Measurements from ENCODE around the gene OR8H3. TPM values are rescaled to one million over a fixed set of nuclear protein-coding genes. Genes with fewer than 3 reads are reported as not detected.
"Not testable (repeated sequence)": the region's sequence is repeated elsewhere in the genome, so short reads cannot be mapped to it uniquely, and the experiment has no call there.

OR8H3 gene
- total and polyA plus RNA-seq, 2 of the 13 experiments (the other 11 are each of a cell fraction or from before 2014, with no cell fraction given) = not detected

DNA sequence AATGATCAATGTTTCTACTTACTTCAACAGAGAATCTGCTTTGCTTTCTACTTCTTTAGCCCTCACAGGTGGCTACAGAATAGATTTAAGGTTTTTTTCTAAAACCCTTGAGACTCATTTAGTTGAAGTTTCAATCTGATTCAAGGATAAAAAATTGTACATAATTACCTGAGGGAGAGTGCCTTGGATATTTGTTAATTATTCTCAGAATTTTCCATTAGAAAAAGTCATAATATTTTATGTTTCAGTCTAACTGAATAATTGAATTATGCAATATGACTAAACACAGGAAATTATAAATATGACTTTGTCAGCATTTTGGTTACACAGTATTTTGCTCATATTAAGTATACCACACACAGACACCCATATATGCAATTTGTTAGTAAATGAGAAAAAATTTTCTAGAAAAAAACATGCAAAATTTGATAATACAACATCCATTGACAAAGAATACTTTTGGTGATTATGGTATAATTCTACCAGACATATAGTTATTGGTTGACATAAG, 18.0 kb downstream of the OR8H3 start, which contains the start of gene OR8J3:
OR8J3 (minus strand) TSS at position 51 of the 511 bp plus-strand sequence. CDS start 2,483 bp downstream, outside the sequence.
- Histone ChIP-seq H3K4me1 (ENCODE audit: insufficient read depth, low read length) (no peaks in the 10 kb centered on the region), H3K9me3 (ENCODE audit: low read length) (peaks cover 21% of the 10 kb centered on the region), H3K4me2 (ENCODE audit: low read depth, low read length) (no peak within 1 kb of the TSS), H3K36me3 (replicated peaks in 1 of 2; ENCODE audit: control insufficient read depth in 1 of 2, insufficient read depth in 2 of 2, low read length in 2 of 2) (no peaks in the 10 kb centered on the region), H3K79me2 (ENCODE audit: insufficient read depth, low read length) (no peaks in the 10 kb centered on the region), H3K9ac (ENCODE audit: insufficient read depth, low read depth, low read length) (no peak within 1 kb of the TSS), H4K20me1 (ENCODE audit: insufficient read depth, low read length) (no peaks in the 10 kb centered on the region), H3K27me3 (ENCODE audit: control insufficient read depth in 1 of 2, insufficient read depth in 2 of 2, low read length in 2 of 2) (no peaks in the 10 kb centered on the region), H3K4me3 (replicated peaks in 1 of 3; ENCODE audit: insufficient read depth in 1 of 3, low read depth in 2 of 3, low read length in 3 of 3) (no peak within 1 kb of the TSS), H2AFZ (ENCODE audit: low read length) (no peak within 1 kb of the TSS), H3K27ac (ENCODE audit: extremely low read length, insufficient read depth, low read length) (no peak within 1 kb of the TSS)
- in situ Hi-C loops (cut with HindIII; ENCODE audit: extremely low pct_ligation_motif_present, low pct_unique_long_range_greater_than_20kb) = no loop called here
- ATAC-seq = no peak
- no peak for DNase-seq (ENCODE audit: low spot score)
- ChIA-PET CTCF (ENCODE audit: low intra/inter-chr PET ratio, low total read pairs) (no interaction called here), POLR2A (no interaction called here)
- BruUV-seq (replicated peaks) = no TSS peak
- intact Hi-C loops (cut with micrococcal nuclease; ENCODE audit: unreplicated experiment) = loop anchor here (5.0 kb wide), 1 partner anchor 627 kb away; no protein-coding TSS in a partner anchor
- no peak for FAIRE-seq
- peak; percentile 53 to 80; a peak in 3 of 4 replicates for TF ChIP-seq MAFK (conservative IDR thresholded peaks at IDR 0.05 in 1 of 2, IDR thresholded peaks at IDR 0.05 in 1 of 2; ENCODE audit: low read length in 2 of 2)
- TF ChIP-seq SETDB1 (CRISPR knock-in tag; IDR thresholded peaks at IDR 0.05; ENCODE audit: borderline replicate concordance) = no peak
- peak; percentile 56; the same call in 1 of the 2 replicates for TF ChIP-seq MAFF (IDR thresholded peaks at IDR 0.05; ENCODE audit: low read depth, low read length)
- no peak for TF ChIP-seq ZNF790 (CRISPR knock-in tag; IDR thresholded peaks at IDR 0.05; ENCODE audit: borderline replicate concordance)
- no peak for TF ChIP-seq HNRNPH1 (optimal IDR thresholded peaks at IDR 0.05; ENCODE audit: low read depth, low read length)

DNA sequence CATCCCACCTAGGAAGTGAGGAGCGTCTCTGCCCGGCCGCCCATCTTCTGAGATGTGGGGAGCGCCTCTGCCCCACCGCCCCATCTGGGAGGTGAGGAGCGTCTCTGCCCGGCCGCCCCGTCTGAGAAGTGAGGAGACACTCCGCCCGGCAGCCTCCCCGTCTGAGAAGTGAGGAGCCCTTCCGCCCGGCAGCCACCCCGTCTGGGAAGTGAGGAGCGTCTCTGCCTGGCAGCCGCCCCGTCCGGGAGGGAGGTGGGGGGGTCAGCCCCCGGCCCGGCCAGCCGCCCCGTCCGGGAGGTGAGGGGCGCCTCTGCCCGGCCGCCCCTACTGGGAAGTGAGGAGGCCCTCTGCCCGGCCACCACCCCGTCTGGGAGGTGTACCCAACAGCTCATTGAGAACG, 21.5 kb downstream of the OR8H3 start:
- 66% methylated on average over 6 of the region's 30 CpGs for WGBS (ENCODE audit: low lambda C conversion rate)
- H3K4me1 ChIP-seq (ENCODE audit: insufficient read depth, low read length); H3K4me3 ChIP-seq (replicated peaks in 1 of 3; ENCODE audit: insufficient read depth in 1 of 3, low read depth in 2 of 3, low read length in 3 of 3); POLR2A ChIA-PET; CTCF ChIA-PET (ENCODE audit: low intra/inter-chr PET ratio, low total read pairs); H3K9ac ChIP-seq (ENCODE audit: insufficient read depth, low read depth, low read length); in situ Hi-C loops (cut with HindIII; ENCODE audit: extremely low pct_ligation_motif_present, low pct_unique_long_range_greater_than_20kb); DNase-seq (ENCODE audit: low spot score); H4K20me1 ChIP-seq (ENCODE audit: insufficient read depth, low read length); H3K27ac ChIP-seq (ENCODE audit: extremely low read length, insufficient read depth, low read length); H3K27me3 ChIP-seq (ENCODE audit: control insufficient read depth in 1 of 2, insufficient read depth in 2 of 2, low read length in 2 of 2); H3K79me2 ChIP-seq (ENCODE audit: insufficient read depth, low read length); H3K36me3 ChIP-seq (replicated peaks in 1 of 2; ENCODE audit: control insufficient read depth in 1 of 2, insufficient read depth in 2 of 2, low read length in 2 of 2); H2AFZ ChIP-seq (ENCODE audit: low read length); H3K4me2 ChIP-seq (ENCODE audit: low read depth, low read length); ATAC-seq; FAIRE-seq; BruUV-seq (replicated peaks): not testable (repeated sequence)
- peaks cover 47% of the 10 kb centered on the region for H3K9me3 ChIP-seq (ENCODE audit: low read length)
- intact Hi-C loops (cut with micrococcal nuclease; ENCODE audit: unreplicated experiment) = loop anchor here (5.0 kb wide), 1 partner anchor 624 kb away; no protein-coding TSS in a partner anchor

Data from HepG2 (cell line).